ENCODE data around the gene POU6F1.
A peak's percentile ranks its signal among the peaks of the same experiment; 100 is the strongest.
"Not testable (repeated sequence)": the region's sequence is repeated elsewhere in the genome, so short reads cannot be mapped to it uniquely, and the experiment has no call there.

Gene POU6F1, protein sequence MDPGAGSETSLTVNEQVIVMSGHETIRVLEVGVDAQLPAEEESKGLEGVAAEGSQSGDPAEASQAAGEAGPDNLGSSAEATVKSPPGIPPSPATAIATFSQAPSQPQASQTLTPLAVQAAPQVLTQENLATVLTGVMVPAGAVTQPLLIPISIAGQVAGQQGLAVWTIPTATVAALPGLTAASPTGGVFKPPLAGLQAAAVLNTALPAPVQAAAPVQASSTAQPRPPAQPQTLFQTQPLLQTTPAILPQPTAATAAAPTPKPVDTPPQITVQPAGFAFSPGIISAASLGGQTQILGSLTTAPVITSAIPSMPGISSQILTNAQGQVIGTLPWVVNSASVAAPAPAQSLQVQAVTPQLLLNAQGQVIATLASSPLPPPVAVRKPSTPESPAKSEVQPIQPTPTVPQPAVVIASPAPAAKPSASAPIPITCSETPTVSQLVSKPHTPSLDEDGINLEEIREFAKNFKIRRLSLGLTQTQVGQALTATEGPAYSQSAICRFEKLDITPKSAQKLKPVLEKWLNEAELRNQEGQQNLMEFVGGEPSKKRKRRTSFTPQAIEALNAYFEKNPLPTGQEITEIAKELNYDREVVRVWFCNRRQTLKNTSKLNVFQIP

GRCh38 chr12:51217968-51218606, at the start of gene POU6F1:
Gene POU6F1, minus strand, starts transcription at chr12:51218062. Its CDS starts 11,226 bp downstream, at chr12:51206836.
- DNase-seq = peak; percentile 7

- DNase-seq = no peak
Observed at GRCh38 chr12:51265024-51265423, 47.2 kb upstream of the POU6F1 start.

GRCh38 chr12:51264297-51264696, 46.4 kb upstream of the POU6F1 start:
- no peak for DNase-seq

- DNase-seq = no peak
Observed at GRCh38 chr12:51263341-51263740, 45.5 kb upstream of the POU6F1 start.

GRCh38 chr12:51262758-51263177, 44.9 kb upstream of the POU6F1 start:
- DNase-seq = no peak

- not testable (repeated sequence) for DNase-seq
Observed at GRCh38 chr12:51259600-51259999, 41.7 kb upstream of the POU6F1 start.

- no peak for DNase-seq
Observed at GRCh38 chr12:51254536-51254935, 36.7 kb upstream of the POU6F1 start.

DNA sequence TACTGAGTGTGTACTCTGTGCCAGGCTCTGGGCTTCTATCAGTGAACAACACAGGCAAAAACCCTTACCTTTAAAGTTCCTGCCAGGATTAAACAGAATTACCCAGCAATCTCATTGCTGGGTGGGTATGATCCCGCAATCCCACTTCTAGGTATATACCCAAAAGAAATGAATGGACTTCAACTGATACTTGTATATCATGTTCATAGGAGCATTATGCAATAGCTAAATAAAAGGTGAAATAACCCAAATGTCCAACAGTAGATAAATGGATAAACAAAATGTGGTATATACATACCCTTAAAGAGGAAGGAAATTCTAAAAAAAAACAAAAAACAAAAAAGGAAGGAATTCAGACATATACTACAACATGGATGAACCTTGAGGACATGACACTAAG, 35.4 kb upstream of the POU6F1 start:
- no peak for DNase-seq

- no peak for DNase-seq
Observed at GRCh38 chr12:51247523-51248206, 29.8 kb upstream of the POU6F1 start.

- no peak for DNase-seq
Observed at GRCh38 chr12:51246254-51246853, 28.5 kb upstream of the POU6F1 start.

- DNase-seq = no peak
Observed at GRCh38 chr12:51245476-51246253, 27.8 kb upstream of the POU6F1 start.

- no peak for DNase-seq
Observed at GRCh38 chr12:51244269-51244668, 26.4 kb upstream of the POU6F1 start.

GRCh38 chr12:51242876-51243275, 25.0 kb upstream of the POU6F1 start:
- no peak for DNase-seq

- no peak for DNase-seq
Observed at GRCh38 chr12:51242120-51242519, 24.3 kb upstream of the POU6F1 start.

GRCh38 chr12:51240971-51241370, 23.1 kb upstream of the POU6F1 start:
- no peak for DNase-seq

DNA sequence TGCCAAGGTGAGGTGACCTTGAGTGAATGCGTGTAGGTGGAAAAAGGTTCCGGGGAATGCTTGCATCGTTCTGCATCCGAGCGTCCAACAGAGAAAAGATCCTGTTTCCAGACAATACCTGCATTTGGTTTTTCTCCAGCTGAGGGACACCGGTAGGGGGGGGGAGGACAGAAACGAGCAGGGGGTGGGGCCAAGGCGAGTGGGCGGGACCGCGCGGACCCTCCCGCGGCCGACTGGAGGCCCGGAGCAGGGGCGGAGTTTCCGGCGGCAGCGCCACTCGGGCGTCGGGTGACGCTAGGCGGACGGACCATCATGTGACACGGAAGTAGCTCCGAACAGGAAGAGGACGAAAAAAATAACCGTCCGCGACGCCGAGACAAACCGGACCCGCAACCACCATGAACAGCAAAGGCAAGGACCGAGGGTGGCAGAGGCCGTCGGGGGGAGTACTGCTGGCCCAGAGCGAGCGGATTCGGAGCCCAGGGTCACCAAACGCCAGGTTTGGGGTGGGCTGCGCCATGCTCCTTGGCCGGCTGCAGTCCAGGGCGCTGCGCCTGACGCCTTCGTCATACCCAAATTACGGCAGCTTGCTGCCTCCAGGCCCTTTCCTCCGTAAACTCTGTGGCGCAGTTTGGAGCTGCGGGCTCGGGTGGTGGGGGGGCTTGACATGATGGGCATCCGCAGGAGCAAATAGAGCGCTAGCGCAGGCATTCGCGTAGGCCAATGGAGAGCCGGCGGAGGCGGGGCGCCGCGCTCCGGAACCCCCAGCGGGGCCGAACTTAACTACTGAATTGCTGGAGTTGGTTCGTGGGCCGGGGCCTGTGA, 20.9 kb upstream of the POU6F1 start, which contains the start of gene DAZAP2:
Gene DAZAP2, plus strand, starts transcription at position 317 of the 825 bp plus-strand sequence. Its CDS starts 82 bp downstream, at position 399.
- DNase-seq = peak; percentile 81

- no peak for DNase-seq
Observed at GRCh38 chr12:51238037-51238509, 20.2 kb upstream of the POU6F1 start.

- no peak for DNase-seq
Observed at GRCh38 chr12:51234530-51234929, 16.7 kb upstream of the POU6F1 start.

DNA sequence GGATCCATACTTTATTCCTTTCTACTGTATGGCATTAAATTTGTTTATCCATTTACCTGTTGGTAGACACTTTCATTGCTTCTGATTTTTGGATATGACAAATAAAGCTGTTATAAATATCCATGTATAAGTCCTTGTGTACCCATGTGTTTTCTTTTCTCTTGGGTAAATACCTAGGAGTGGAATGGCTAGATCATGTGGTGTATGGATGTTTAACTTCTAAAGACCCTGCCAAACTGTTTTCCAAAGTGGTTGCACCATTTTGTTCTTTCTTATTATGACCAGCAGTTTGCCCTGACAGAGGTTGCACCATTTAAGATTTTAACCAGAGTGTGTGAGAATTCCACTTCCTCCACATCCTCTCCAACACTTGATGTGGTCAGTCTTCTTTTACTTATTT, 14.8 kb upstream of the POU6F1 start:
- DNase-seq = no peak

DNA sequence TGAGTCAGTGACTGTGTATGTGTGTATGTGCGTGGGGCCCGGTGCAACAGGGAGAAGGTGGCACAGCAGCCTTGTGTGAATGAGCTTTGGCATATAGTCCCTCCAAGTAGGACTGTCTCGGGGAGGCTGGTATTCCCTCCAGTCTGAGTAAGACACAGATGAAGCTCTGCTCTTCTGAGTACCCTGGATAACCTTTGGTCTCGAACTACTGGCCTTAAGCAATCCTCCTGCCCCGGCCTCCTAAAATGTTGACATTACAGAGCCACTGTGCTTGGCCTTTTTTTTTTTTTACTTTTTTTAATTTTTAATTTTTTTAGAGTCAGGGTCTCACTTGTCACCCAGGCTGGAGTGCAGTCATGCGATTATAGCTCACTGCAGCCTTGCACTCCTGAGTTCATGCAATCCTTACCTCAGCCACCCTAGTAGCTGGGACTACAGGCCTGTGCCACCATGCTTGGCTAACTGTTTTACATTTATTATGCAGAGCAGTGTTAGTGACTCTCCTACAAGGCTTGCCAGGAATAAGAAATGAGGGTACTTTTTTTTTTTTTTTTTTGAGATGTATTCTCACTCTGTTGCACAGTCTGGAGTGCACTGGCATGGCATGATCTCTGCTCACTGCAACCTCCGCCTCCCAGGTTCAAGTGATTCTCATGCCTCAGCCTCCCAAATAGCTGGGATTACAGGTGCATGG, 11.4 kb upstream of the POU6F1 start:
- DNase-seq = no peak
